Type B pancreatic cell (in vitro differentiated cells): ENCODE measurements around the gene ETV7. TPM values are rescaled to one million over a fixed set of nuclear protein-coding genes. Genes with fewer than 3 reads are reported as not detected.
A peak's percentile ranks its signal among the peaks of the same experiment; 100 is the strongest.

ENCODE experiments used
- DNase-seq: peaks from one replicate; pipeline ENCODE4 v3.0.0; 2021; ENCODE audit warnings: mixed read lengths; ENCODE audit not compliant: unreplicated experiment; ENCODE audit errors: extremely low spot score
- H3K27ac Mint-ChIP-seq: 2 replicates; pipeline ENCODE4 v1.8.0; 2021; ENCODE audit warnings: mild to moderate bottlenecking, mixed read lengths
- H3K27me3 Mint-ChIP-seq: 2 replicates; pipeline ENCODE4 v1.8.0; 2021; ENCODE audit warnings: mixed read lengths
- H3K36me3 Mint-ChIP-seq: 2 replicates; pipeline ENCODE4 v1.8.0; 2021; ENCODE audit warnings: mixed read lengths
- H3K4me1 Mint-ChIP-seq: one replicate; pipeline ENCODE4 v1.8.0; 2021; ENCODE audit warnings: mixed read lengths; ENCODE audit not compliant: unreplicated experiment
- H3K4me3 Mint-ChIP-seq: 2 replicates; pipeline ENCODE4 v1.8.0; 2021; ENCODE audit warnings: mild to moderate bottlenecking, mixed read lengths
- H3K9me3 Mint-ChIP-seq: 2 replicates; pipeline ENCODE4 v1.8.0; 2021; ENCODE audit warnings: mixed read lengths
- total RNA-seq: library from RNA; stranded (reverse); gene quantifications from 2 replicates; pipeline ENCODE4 v1.2.1, GENCODE V29; 2021; ENCODE audit warnings: low replicate concordance
- TF ChIP-seq, protein P1 (sequence below): fragments of 200-600 bp; sonication (generic); conservative IDR thresholded peaks from 2 replicates; pipeline ENCODE4 v1.5.0; 2021; ENCODE audit warnings: antibody characterized with exemption, mild to moderate bottlenecking

ETV7 gene
- total RNA-seq, 1 donor from 2014 or later: 1.7 TPM

GRCh38 chr6:36336208-36336710, 51.2 kb downstream of the ETV7 start:
- H3K4me3 Mint-ChIP-seq: no peak overlapping the region
- H3K9me3 Mint-ChIP-seq: no peaks in the 10 kb centered on the region
- no peaks in the 10 kb centered on the region for H3K36me3 Mint-ChIP-seq
- no peak for DNase-seq
- peaks cover 36% of the 10 kb centered on the region for H3K4me1 Mint-ChIP-seq
- H3K27me3 Mint-ChIP-seq: peaks cover 41% of the 10 kb centered on the region
- peak overlapping the region; percentile 59 for H3K27ac Mint-ChIP-seq
- TF ChIP-seq, protein P1, sequence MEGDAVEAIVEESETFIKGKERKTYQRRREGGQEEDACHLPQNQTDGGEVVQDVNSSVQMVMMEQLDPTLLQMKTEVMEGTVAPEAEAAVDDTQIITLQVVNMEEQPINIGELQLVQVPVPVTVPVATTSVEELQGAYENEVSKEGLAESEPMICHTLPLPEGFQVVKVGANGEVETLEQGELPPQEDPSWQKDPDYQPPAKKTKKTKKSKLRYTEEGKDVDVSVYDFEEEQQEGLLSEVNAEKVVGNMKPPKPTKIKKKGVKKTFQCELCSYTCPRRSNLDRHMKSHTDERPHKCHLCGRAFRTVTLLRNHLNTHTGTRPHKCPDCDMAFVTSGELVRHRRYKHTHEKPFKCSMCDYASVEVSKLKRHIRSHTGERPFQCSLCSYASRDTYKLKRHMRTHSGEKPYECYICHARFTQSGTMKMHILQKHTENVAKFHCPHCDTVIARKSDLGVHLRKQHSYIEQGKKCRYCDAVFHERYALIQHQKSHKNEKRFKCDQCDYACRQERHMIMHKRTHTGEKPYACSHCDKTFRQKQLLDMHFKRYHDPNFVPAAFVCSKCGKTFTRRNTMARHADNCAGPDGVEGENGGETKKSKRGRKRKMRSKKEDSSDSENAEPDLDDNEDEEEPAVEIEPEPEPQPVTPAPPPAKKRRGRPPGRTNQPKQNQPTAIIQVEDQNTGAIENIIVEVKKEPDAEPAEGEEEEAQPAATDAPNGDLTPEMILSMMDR: no peak

DNA sequence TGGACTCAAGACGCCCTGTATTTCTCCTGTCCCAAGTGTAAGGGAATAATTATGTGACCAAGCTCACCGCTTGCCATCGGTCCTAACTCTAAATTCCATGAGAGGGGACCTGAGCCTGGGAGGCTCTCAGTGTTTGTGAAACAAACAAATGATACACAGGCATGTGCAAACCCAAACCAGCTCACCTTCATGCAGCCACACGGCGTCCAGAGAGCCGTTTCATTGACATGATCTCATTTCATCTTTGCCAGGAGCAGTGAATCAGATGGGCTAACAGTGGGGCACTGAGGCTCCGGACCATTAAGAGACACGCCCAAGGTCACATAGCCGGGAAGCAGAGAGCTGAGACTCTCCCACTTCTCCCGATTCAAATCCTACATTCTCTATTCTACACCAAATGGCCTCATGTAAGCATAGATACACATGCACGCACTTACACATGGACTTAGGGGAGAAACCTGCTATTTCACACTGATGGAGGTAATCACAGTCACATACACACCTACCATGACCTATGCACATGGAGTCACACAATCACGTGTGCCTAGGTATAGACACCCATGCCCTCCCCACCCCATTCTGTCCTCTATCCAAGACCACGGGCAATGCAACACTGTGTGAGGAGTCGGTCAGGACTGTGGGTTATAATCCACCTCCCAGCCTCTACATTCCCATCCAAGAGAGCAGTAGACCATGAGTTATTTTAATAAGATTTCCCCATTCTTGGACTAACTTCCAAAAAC, 51.8 kb downstream of the ETV7 start:
- Mint-ChIP-seq H3K4me3 (peak overlapping the region; percentile 71), H3K9me3 (no peaks in the 10 kb centered on the region), H3K36me3 (no peaks in the 10 kb centered on the region), H3K4me1 (peaks cover 32% of the 10 kb centered on the region), H3K27ac (peak overlapping the region; percentile 81), H3K27me3 (peaks cover 37% of the 10 kb centered on the region)
- DNase-seq: no peak
- TF ChIP-seq, protein P1: no peak

- H3K4me3 Mint-ChIP-seq: peak overlapping the region; percentile 71
- no peaks in the 10 kb centered on the region for H3K9me3 Mint-ChIP-seq
- H3K27me3 Mint-ChIP-seq: peaks cover 31% of the 10 kb centered on the region
- H3K27ac Mint-ChIP-seq: peak overlapping the region; percentile 81
- no peak for DNase-seq
- TF ChIP-seq, protein P1: no peak
- no peaks in the 10 kb centered on the region for H3K36me3 Mint-ChIP-seq
- H3K4me1 Mint-ChIP-seq: peaks cover 25% of the 10 kb centered on the region
These were observed 52.5 kb downstream of the ETV7 start for GRCh38 chr6:36334832-36335459.

DNA sequence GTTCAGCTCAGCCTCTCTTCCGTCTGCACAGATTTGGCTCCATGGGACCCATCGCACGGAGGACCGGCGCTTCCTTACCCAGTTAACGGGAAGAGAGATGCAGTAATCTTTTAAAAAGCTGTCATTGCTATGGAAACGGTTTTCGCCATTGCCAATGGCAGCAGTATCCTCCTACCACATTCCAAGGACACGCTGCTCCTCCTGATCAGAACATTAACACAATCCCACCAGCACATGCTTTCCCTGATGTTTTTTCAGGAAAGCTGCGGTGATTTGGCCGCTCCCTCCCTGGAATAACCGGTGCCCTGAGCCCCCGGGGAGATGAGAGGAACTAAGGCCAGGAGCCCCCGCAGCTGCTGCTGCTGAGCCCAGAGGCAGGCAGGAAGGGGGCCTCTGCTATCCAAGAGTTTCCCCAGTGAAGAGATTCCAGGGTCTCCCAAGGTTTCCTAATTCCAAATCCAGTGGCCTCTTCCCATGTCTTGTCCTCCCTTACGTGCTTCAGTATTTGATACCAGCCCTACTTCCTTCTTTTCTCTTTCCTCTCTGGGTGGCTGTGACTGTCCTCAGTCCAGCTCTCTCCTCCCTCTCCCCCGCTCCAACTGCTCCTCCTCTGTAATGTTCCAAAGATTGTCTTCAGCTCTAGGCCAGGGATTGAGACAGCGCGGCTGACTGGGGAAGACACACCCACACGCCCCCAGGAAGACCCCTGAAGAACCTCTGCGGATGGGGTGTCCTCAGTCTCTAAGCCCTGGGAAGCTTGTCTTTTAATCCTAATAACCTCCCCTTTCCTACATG, 53.3 kb downstream of the ETV7 start:
- H3K4me1 Mint-ChIP-seq: peaks cover 22% of the 10 kb centered on the region
- TF ChIP-seq, protein P1: no peak
- H3K9me3 Mint-ChIP-seq: no peaks in the 10 kb centered on the region
- H3K27me3 Mint-ChIP-seq: peaks cover 23% of the 10 kb centered on the region
- peak overlapping the region; percentile 81 for H3K27ac Mint-ChIP-seq
- peak overlapping the region; percentile 71 for H3K4me3 Mint-ChIP-seq
- DNase-seq: no peak
- H3K36me3 Mint-ChIP-seq: no peaks in the 10 kb centered on the region

DNA sequence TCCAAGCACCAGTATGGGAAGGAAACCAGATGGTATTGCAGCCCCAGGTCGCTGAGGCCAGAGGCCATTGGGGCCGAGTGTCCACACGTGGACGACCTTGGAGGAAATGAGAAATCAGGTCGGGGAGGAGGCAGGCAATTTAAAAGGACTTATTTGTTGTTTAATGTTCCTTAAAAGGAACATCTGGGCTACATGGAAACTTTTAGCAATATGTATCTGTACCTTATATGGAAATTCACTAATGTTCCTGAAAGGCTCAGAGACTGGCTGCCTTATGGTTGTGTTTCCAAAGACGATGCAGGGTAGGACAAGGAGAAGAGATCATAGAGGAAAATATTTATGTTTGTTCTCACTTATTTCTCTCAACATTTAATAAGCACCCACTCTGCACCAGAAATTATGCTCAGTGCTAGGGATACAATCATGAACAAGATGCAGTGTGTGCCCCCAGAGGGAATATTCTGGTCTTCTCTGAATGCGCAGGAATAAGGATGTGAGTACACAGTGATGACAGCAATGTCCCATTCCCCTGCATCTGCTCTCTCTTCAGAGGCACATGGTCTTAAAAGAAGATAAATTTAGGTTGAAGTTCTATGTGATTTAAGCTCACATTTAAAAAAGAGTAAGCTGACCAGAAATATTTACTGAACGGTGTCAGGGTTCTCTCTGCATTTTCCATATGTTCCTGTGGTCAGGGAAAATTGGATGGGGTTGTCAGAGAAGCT, 54.1 kb downstream of the ETV7 start:
- no peak for DNase-seq
- H3K4me3 Mint-ChIP-seq: no peak overlapping the region
- H3K4me1 Mint-ChIP-seq: peaks cover 22% of the 10 kb centered on the region
- peaks cover 28% of the 10 kb centered on the region for H3K27me3 Mint-ChIP-seq
- H3K9me3 Mint-ChIP-seq: no peaks in the 10 kb centered on the region
- no peaks in the 10 kb centered on the region for H3K36me3 Mint-ChIP-seq
- TF ChIP-seq, protein P1: no peak
- H3K27ac Mint-ChIP-seq: no peak overlapping the region
